HEK293T (cell line): ENCODE results near the gene HDAC10.

Experiments
- ARNT ChIP-seq: fragments of 450-650 bp; IDR thresholded peaks from 2 replicates; pipeline ENCODE4 v1.6.1; 2017; ENCODE audit warnings: mild to moderate bottlenecking
- BHLHE40 ChIP-seq: fragments of 450-650 bp; IDR thresholded peaks from 2 replicates; pipeline ENCODE4 v1.6.1; 2016; ENCODE audit warnings: mild to moderate bottlenecking, moderate library complexity, borderline replicate concordance
- CTBP1 ChIP-seq: fragments of 450-650 bp; IDR thresholded peaks from 2 replicates; pipeline ENCODE4 v1.6.1; 2016; ENCODE audit warnings: borderline replicate concordance
- ELF4 ChIP-seq: fragments of 450-650 bp; IDR thresholded peaks from 2 replicates; pipeline ENCODE4 v1.6.1; 2017; ENCODE audit warnings: antibody characterized with exemption
- FOXK2 ChIP-seq: fragments of 450-650 bp; IDR thresholded peaks from 2 replicates; pipeline ENCODE4 v1.6.1; 2016; ENCODE audit warnings: mild to moderate bottlenecking
- FOXM1 ChIP-seq: fragments of 450-650 bp; IDR thresholded peaks from 2 replicates; pipeline ENCODE4 v1.6.1; 2017; ENCODE audit warnings: mild to moderate bottlenecking, borderline replicate concordance
- L3MBTL2 ChIP-seq: fragments of 450-650 bp; conservative IDR thresholded peaks from 2 replicates; pipeline ENCODE4 v1.6.1; 2016; ENCODE audit warnings: mild to moderate bottlenecking
- NFRKB ChIP-seq: fragments of 450-650 bp; IDR thresholded peaks from 2 replicates; pipeline ENCODE4 v1.6.1; 2016; ENCODE audit warnings: mild to moderate bottlenecking, moderate library complexity
- TARDBP ChIP-seq: fragments of 450-650 bp; IDR thresholded peaks from 2 replicates; pipeline ENCODE4 v1.6.1; 2016
- TF ChIP-seq, protein P1 (sequence below): fragments of 450-650 bp; IDR thresholded peaks from 2 replicates; pipeline ENCODE4 v1.6.1; 2016

DNA sequence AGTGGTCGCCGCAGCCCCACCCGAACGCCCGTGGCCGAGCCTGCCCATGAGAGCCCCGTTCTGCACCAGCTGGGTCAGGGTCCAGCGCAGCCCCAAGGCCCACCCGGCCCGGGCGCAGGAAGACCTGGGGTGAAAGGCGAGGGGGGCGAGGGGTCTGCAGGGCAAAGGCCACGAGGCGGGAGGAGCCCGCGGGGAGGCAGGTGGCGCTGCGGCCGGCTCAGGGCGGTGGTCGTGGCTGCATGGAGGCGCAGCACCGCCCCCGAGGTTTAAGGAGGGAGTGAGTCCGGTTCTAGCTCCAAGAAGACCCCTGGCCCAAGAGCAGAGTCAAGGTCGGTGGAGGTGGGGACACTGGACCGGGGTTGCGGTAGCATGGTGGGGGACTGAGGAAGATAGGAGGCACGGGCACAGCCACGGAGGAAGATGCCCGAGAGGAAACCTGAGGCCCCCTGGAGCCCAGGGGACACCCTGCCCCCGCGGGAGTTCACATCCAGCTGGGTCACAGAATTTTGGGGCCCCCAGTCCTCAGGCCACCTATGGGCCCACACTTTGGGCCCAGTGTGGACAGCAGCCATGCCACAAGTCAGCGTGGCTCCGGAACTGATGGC, 514 bp upstream of the HDAC10 start:
- TF ChIP-seq, protein P1, sequence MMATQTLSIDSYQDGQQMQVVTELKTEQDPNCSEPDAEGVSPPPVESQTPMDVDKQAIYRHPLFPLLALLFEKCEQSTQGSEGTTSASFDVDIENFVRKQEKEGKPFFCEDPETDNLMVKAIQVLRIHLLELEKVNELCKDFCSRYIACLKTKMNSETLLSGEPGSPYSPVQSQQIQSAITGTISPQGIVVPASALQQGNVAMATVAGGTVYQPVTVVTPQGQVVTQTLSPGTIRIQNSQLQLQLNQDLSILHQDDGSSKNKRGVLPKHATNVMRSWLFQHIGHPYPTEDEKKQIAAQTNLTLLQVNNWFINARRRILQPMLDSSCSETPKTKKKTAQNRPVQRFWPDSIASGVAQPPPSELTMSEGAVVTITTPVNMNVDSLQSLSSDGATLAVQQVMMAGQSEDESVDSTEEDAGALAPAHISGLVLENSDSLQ: no peak
- no peak for TF ChIP-seq FOXK2
- no peak for TF ChIP-seq ELF4
- TF ChIP-seq BHLHE40: no peak
- no peak for TF ChIP-seq L3MBTL2
- TF ChIP-seq NFRKB: no peak
- no peak for TF ChIP-seq CTBP1
- no peak for TF ChIP-seq ARNT
- no peak for TF ChIP-seq FOXM1
- no peak for TF ChIP-seq TARDBP
